NCI-H2227 (cell line): Measurements from ENCODE around the gene WIZ.

Experiments
- DNase-seq: peaks from one replicate; lab custom pipeline; 2025; ENCODE audit not compliant: unreplicated experiment; lab: John Stamatoyannopoulos, UW

Gene WIZ

GRCh38 chr19:15378534-15379082 is 71.1 kb downstream of the WIZ start:
- peak; percentile 36 for DNase-seq

- DNase-seq = no peak
Measured at GRCh38 chr19:15374796-15375440, 74.8 kb downstream of the WIZ start.

- DNase-seq = no peak
Measured at GRCh38 chr19:15374105-15374651, 75.6 kb downstream of the WIZ start.

- DNase-seq = no peak
Measured at GRCh38 chr19:15373644-15374043, 76.1 kb downstream of the WIZ start.

- DNase-seq = no peak
Measured at GRCh38 chr19:15372891-15373301, 76.9 kb downstream of the WIZ start.

- no peak for DNase-seq
Measured at GRCh38 chr19:15372470-15372869, 77.3 kb downstream of the WIZ start.

GRCh38 chr19:15371786-15372380 is 77.9 kb downstream of the WIZ start:
- no peak for DNase-seq

- DNase-seq = no peak
Measured at GRCh38 chr19:15371119-15371518, 78.6 kb downstream of the WIZ start.
